ENCODE results near the gene ALK.
A peak's percentile ranks its signal among the peaks of the same experiment; 100 is the strongest.

The ALK gene

DNA sequence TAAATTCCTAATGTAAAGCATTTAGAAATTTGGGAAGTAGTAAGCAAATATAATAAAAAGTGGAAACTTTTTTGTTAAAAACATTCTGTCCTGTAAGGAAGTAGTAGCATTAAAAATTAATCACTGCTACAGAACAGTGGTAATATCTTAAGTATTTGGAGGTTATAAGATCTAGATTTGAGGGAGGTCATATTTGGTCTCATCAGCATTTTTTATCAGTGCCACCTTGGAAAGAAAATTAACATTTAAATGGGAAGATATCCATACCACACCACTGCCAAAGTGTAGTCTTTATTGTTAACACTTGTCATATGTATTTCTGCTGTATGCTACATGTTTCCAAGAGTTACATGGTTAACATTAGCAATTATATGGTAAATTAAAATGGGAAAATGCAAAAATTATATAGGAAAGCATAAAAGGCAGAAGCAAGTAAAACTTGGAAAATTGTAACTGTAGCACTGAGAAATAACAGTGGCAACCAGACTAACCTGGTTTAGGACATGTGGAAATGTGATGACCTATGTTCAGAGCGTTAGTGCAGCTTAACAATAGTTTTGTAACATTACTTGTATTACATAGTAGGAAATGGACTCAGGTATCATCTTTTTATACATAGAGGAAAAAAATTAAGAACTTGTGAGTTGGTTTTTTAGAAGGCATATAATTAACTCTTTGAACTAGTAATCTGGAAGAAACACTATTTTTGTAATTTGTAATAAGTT, 759.0 kb downstream of the ALK start:
- DNase-seq (ENCODE audit: low read depth, low spot score), result no peak

DNA sequence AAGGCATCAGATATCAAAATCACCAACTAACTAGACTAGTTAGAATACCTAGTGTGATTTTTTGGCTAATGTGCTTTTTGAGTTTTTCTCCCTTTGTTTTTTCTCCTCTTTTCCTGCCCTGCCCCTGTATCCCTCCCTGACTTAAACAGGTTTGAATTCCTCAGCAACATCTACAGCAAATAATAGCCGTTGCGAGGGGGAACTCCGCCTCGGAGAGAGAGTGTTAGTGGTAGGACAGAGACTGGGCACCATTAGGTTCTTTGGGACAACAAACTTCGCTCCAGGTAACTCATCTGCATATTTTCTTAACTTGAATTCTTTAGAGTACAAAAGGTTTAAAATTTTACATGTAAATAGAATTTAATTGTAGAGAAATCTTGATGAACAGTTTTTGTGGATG, 761.2 kb downstream of the ALK start:
- DNase-seq (ENCODE audit: low read depth, low spot score), result no peak

- DNase-seq (ENCODE audit: low read depth, low spot score), result no peak
Observed at GRCh38 chr2:29159125-29159524, 762.3 kb downstream of the ALK start.

GRCh38 chr2:29157131-29157530, 764.3 kb downstream of the ALK start:
- no peak for DNase-seq (ENCODE audit: low read depth, low spot score)

DNA sequence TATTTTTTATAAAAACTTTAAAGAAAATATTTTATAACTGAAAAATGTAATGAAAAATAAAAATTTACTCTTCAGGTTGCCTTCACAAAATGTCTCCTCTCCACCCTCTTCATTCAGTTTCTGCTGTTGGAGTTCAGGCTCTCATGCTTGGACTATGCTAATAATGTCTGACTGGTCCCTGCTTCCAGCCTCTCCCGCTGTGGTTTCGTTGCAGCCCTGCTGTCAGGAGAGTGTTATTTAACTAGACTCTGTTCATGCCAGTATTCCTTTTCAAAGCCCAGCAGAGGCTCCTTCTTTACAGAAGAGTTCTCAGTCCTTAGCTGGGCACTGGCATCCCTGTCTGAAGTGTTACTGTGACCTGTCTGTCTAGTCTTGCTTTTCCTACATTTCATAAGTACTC, 765.8 kb downstream of the ALK start:
- DNase-seq (ENCODE audit: low read depth, low spot score), result peak; percentile 42

DNA sequence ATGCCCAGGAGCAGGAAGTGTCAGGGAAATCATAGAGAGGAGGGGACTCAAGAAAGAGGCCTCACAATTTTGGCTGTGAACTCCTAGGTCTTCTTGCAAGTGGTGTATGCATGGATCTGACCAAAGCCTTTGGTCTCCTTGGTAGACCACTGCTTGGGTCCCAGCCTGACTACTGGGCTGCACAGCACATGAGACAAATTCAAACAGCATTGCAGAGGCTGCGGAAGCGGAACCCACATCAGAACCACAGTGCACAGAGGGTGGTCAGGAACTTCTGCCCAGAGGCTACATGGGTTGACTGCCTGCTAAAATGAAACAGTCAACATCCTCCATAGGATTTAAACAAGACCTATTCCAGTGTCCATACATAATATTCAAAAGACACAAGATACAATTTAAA, 766.8 kb downstream of the ALK start:
- DNase-seq (ENCODE audit: low read depth, low spot score), result no peak

- no peak for DNase-seq (ENCODE audit: low read depth, low spot score)
Observed at GRCh38 chr2:29147963-29148362, 773.4 kb downstream of the ALK start.

DNA sequence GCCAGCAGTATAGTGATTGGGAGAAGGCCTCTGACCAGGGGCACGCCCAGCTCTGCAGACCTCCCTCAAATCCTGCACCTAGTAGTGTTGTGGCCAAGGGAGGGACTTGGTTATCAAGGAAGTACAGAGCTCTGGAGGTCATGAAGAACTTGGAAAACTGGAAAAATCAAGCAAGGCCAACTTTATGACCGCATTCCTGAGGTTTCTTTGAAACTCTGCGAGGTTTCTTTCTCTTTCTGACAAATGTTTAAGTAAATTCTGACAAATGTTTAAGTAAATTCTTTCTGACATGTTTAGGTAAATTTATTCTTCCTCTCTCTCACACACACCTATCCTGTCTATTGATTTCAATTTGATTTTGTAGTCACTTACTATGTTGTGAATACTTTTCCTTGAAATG, 775.2 kb downstream of the ALK start:
- no peak for DNase-seq (ENCODE audit: low read depth, low spot score)

- no peak for DNase-seq (ENCODE audit: low read depth, low spot score)
Observed at GRCh38 chr2:29143657-29144056, 777.7 kb downstream of the ALK start.
